ENCODE results near the gene AKAP6. TPM values are rescaled to one million over a fixed set of nuclear protein-coding genes. Genes with fewer than 3 reads are reported as not detected.
A peak's percentile ranks its signal among the peaks of the same experiment; 100 is the strongest.

Gene AKAP6
- total RNA-seq (2014; rRNA removed; shearing (Covaris generic); ENCODE audit: low replicate concordance): 2.0 and 2.3 TPM in 2 replicates

GRCh38 chr14:32329146-32329545 lies at the start of gene AKAP6:
TSS of gene AKAP6 (plus strand) at chr14:32329298. CDS start at chr14:32433494, 104,196 bp downstream.
- DNase-seq (ENCODE audit: low read depth): no peak
- in situ Hi-C loops (cut with HindIII; ENCODE audit: low pct_unique_long_range_greater_than_20kb, low sequenced_read_pairs): no loop called here

- in situ Hi-C loops (cut with HindIII; ENCODE audit: low pct_unique_long_range_greater_than_20kb, low sequenced_read_pairs): no loop called here
- no peak for DNase-seq (ENCODE audit: low read depth)
Measured at GRCh38 chr14:32286602-32287001, 42.5 kb upstream of the AKAP6 start.

GRCh38 chr14:32296366-32296765 lies 32.7 kb upstream of the AKAP6 start:
- in situ Hi-C loops (cut with HindIII; ENCODE audit: low pct_unique_long_range_greater_than_20kb, low sequenced_read_pairs): no loop called here

GRCh38 chr14:32298346-32298745 lies 30.8 kb upstream of the AKAP6 start:
- in situ Hi-C loops (cut with HindIII; ENCODE audit: low pct_unique_long_range_greater_than_20kb, low sequenced_read_pairs): no loop called here
- no peak for DNase-seq (ENCODE audit: low read depth)

More at GRCh38 chr14:32296366-32296765, 32.7 kb upstream of the AKAP6 start:
- peak; percentile 3 for DNase-seq (ENCODE audit: low read depth)

GRCh38 chr14:32300136-32300535 lies 29.0 kb upstream of the AKAP6 start:
- in situ Hi-C loops (cut with HindIII; ENCODE audit: low pct_unique_long_range_greater_than_20kb, low sequenced_read_pairs): no loop called here
- no peak for DNase-seq (ENCODE audit: low read depth)

- in situ Hi-C loops (cut with HindIII; ENCODE audit: low pct_unique_long_range_greater_than_20kb, low sequenced_read_pairs): no loop called here
- DNase-seq (ENCODE audit: low read depth): no peak
Measured at GRCh38 chr14:32303865-32304264, 25.2 kb upstream of the AKAP6 start.

GRCh38 chr14:32304296-32304695 lies 24.8 kb upstream of the AKAP6 start:
- in situ Hi-C loops (cut with HindIII; ENCODE audit: low pct_unique_long_range_greater_than_20kb, low sequenced_read_pairs): no loop called here

GRCh38 chr14:32306549-32306948 lies 22.5 kb upstream of the AKAP6 start:
- no peak for DNase-seq (ENCODE audit: low read depth)
- in situ Hi-C loops (cut with HindIII; ENCODE audit: low pct_unique_long_range_greater_than_20kb, low sequenced_read_pairs): no loop called here

More at GRCh38 chr14:32304296-32304695, 24.8 kb upstream of the AKAP6 start:
- DNase-seq (ENCODE audit: low read depth): no peak

- DNase-seq (ENCODE audit: low read depth): peak; percentile 8
- in situ Hi-C loops (cut with HindIII; ENCODE audit: low pct_unique_long_range_greater_than_20kb, low sequenced_read_pairs): no loop called here
Measured at GRCh38 chr14:32307881-32308582, 21.1 kb upstream of the AKAP6 start.

GRCh38 chr14:32310876-32311275 lies 18.2 kb upstream of the AKAP6 start:
- in situ Hi-C loops (cut with HindIII; ENCODE audit: low pct_unique_long_range_greater_than_20kb, low sequenced_read_pairs): no loop called here
- no peak for DNase-seq (ENCODE audit: low read depth)

- in situ Hi-C loops (cut with HindIII; ENCODE audit: low pct_unique_long_range_greater_than_20kb, low sequenced_read_pairs): no loop called here
- no peak for DNase-seq (ENCODE audit: low read depth)
Measured at GRCh38 chr14:32311294-32312009, 17.6 kb upstream of the AKAP6 start.

- DNase-seq (ENCODE audit: low read depth): no peak
- in situ Hi-C loops (cut with HindIII; ENCODE audit: low pct_unique_long_range_greater_than_20kb, low sequenced_read_pairs): no loop called here
Measured at GRCh38 chr14:32312010-32312331, 17.1 kb upstream of the AKAP6 start.

- in situ Hi-C loops (cut with HindIII; ENCODE audit: low pct_unique_long_range_greater_than_20kb, low sequenced_read_pairs): no loop called here
- DNase-seq (ENCODE audit: low read depth): no peak
Measured at GRCh38 chr14:32313844-32314376, 15.2 kb upstream of the AKAP6 start.

GRCh38 chr14:32318087-32318795 lies 10.9 kb upstream of the AKAP6 start:
- DNase-seq (ENCODE audit: low read depth): no peak
- in situ Hi-C loops (cut with HindIII; ENCODE audit: low pct_unique_long_range_greater_than_20kb, low sequenced_read_pairs): no loop called here

- no peak for DNase-seq (ENCODE audit: low read depth)
- in situ Hi-C loops (cut with HindIII; ENCODE audit: low pct_unique_long_range_greater_than_20kb, low sequenced_read_pairs): no loop called here
Measured at GRCh38 chr14:32319368-32320049, 9.6 kb upstream of the AKAP6 start.

GRCh38 chr14:32324601-32325000 lies 4.5 kb upstream of the AKAP6 start:
- in situ Hi-C loops (cut with HindIII; ENCODE audit: low pct_unique_long_range_greater_than_20kb, low sequenced_read_pairs): no loop called here
- no peak for DNase-seq (ENCODE audit: low read depth)

GRCh38 chr14:32327255-32327961 lies 1.7 kb upstream of the AKAP6 start:
- no peak for DNase-seq (ENCODE audit: low read depth)
- in situ Hi-C loops (cut with HindIII; ENCODE audit: low pct_unique_long_range_greater_than_20kb, low sequenced_read_pairs): no loop called here

All from Caki2 (cell line).